ENCODE data around the gene EIF4E3.
A peak's percentile ranks its signal among the peaks of the same experiment; 100 is the strongest.

The EIF4E3 gene

GRCh38 chr3:71641674-71642073 lies 83.5 kb downstream of the EIF4E3 start:
- no peak for TF ChIP-seq CTCF (conservative IDR thresholded peaks at IDR 0.05; ENCODE audit: low read depth)
- peak; percentile 49 for DNase-seq (ENCODE audit: low spot score)
- POLR2A ChIA-PET (ENCODE audit: low non-redundant PET), result no interaction called here
- CTCF ChIA-PET, result no interaction called here
- no peak overlapping the region for H3K27ac ChIP-seq

- ChIA-PET POLR2A (ENCODE audit: low non-redundant PET) (no interaction called here), CTCF (no interaction called here)
- TF ChIP-seq CTCF (conservative IDR thresholded peaks at IDR 0.05; ENCODE audit: low read depth), result no peak
- no peak overlapping the region for H3K27ac ChIP-seq
- no peak for DNase-seq (ENCODE audit: low spot score)
Measured at GRCh38 chr3:71640331-71640983, 84.7 kb downstream of the EIF4E3 start.

- POLR2A ChIA-PET (ENCODE audit: low non-redundant PET), result no interaction called here
- DNase-seq (ENCODE audit: low spot score), result no peak
- H3K27ac ChIP-seq, result no peak overlapping the region
- CTCF ChIA-PET, result interaction anchor here (0.6 kb wide), 2 partner anchors 45 to 1461 kb away, joined by 3 to 5 read pairs; no protein-coding TSS in a partner anchor
- TF ChIP-seq CTCF (conservative IDR thresholded peaks at IDR 0.05; ENCODE audit: low read depth), result no peak
Measured at GRCh38 chr3:71636482-71636881, 88.7 kb downstream of the EIF4E3 start.

DNA sequence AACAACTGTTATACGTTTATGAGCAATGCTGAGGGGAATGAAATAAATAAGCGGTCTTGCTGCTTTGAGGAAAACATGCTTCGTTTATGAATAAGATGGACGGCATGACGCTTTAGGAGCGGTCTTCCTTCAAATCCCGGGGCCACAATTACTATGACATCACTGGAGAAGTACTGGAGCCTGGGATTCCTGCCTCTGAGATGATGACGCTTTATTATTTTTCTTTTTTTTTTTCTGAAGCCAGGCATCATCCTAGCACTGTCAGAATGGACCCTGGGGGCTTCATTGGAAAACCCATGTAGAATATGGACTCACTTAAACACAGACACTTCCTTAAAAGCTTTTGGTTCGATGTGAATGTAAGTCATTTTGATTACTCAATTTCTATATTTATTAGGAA lies 89.2 kb downstream of the EIF4E3 start:
- ChIA-PET POLR2A (ENCODE audit: low non-redundant PET) (no interaction called here), CTCF (interaction anchor here (0.6 kb wide), 1 partner anchor 1460 kb away, joined by 5 read pairs; no protein-coding TSS in a partner anchor)
- no peak overlapping the region for H3K27ac ChIP-seq
- TF ChIP-seq CTCF (conservative IDR thresholded peaks at IDR 0.05; ENCODE audit: low read depth), result no peak
- DNase-seq (ENCODE audit: low spot score), result no peak

DNA sequence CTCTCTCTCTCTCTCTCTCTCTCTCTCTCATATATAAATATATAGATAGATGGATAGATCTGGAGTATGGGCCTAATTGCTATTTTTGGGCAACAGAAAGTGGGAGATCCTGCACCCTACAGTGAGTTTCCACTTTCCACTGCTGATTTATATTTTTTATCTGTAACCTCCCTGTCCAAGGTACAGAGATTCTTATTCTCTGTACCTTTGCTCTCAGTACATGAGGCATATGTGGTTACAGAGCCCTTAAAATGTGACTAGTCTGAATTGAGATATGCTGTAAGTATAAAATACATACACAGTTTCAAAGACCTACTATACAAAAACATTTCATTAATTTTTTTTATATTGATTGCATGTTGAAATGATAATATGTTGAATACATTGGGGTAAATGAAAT lies 90.5 kb downstream of the EIF4E3 start:
- CTCF ChIA-PET, result no interaction called here
- H3K27ac ChIP-seq, result no peak overlapping the region
- no peak for TF ChIP-seq CTCF (conservative IDR thresholded peaks at IDR 0.05; ENCODE audit: low read depth)
- POLR2A ChIA-PET (ENCODE audit: low non-redundant PET), result no interaction called here
- DNase-seq (ENCODE audit: low spot score), result no peak

GRCh38 chr3:71629711-71630110 lies 95.5 kb downstream of the EIF4E3 start:
- TF ChIP-seq CTCF (conservative IDR thresholded peaks at IDR 0.05; ENCODE audit: low read depth), result no peak
- ChIA-PET POLR2A (ENCODE audit: low non-redundant PET) (no interaction called here), CTCF (no interaction called here)
- H3K27ac ChIP-seq, result no peak overlapping the region
- no peak for DNase-seq (ENCODE audit: low spot score)
